ENCODE data around the gene SHROOM2.

DNA sequence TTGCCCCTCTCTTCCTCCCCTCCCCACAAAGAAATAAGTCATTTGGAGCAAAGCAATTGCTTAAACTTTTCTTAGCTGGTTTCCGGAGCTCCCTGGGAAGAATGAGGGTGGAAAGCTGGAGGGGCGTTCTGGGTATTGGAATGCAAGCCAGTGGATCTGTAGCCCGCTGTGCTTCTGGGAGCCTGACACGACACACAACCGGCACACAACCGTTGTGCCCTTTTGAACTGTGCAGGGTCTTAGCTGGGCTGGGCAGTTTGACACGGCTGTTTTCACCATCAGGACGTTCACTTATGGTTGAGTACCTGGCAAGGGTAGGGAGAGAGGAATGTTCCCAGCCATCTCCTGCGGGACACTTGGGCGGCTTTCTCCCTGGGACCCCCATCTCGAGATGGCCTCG lies 38.3 kb downstream of the SHROOM2 start:
- TF ChIP-seq, protein P1, sequence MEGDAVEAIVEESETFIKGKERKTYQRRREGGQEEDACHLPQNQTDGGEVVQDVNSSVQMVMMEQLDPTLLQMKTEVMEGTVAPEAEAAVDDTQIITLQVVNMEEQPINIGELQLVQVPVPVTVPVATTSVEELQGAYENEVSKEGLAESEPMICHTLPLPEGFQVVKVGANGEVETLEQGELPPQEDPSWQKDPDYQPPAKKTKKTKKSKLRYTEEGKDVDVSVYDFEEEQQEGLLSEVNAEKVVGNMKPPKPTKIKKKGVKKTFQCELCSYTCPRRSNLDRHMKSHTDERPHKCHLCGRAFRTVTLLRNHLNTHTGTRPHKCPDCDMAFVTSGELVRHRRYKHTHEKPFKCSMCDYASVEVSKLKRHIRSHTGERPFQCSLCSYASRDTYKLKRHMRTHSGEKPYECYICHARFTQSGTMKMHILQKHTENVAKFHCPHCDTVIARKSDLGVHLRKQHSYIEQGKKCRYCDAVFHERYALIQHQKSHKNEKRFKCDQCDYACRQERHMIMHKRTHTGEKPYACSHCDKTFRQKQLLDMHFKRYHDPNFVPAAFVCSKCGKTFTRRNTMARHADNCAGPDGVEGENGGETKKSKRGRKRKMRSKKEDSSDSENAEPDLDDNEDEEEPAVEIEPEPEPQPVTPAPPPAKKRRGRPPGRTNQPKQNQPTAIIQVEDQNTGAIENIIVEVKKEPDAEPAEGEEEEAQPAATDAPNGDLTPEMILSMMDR (IDR thresholded peaks at IDR 0.05): no peak
- no peak for TF ChIP-seq POLR2A (IDR thresholded peaks at IDR 0.05)
